ENCODE data around the gene CAPN2.

DNA sequence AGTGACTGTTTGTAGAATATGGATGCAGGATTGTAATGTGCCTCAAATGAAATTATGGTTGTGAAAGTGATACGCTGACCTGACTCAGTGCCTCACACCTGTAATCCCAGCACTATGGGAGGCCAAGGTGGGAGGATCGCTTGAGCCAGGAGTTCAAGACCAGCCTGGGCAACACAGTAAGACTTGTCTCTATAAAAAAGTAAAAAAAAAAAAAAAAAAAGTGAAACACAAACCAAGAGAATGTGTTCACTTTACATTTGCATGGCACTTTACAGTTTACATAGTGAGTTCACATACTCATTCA is 2.0 kb downstream of the CAPN2 start:
- TF ChIP-seq, protein P1, sequence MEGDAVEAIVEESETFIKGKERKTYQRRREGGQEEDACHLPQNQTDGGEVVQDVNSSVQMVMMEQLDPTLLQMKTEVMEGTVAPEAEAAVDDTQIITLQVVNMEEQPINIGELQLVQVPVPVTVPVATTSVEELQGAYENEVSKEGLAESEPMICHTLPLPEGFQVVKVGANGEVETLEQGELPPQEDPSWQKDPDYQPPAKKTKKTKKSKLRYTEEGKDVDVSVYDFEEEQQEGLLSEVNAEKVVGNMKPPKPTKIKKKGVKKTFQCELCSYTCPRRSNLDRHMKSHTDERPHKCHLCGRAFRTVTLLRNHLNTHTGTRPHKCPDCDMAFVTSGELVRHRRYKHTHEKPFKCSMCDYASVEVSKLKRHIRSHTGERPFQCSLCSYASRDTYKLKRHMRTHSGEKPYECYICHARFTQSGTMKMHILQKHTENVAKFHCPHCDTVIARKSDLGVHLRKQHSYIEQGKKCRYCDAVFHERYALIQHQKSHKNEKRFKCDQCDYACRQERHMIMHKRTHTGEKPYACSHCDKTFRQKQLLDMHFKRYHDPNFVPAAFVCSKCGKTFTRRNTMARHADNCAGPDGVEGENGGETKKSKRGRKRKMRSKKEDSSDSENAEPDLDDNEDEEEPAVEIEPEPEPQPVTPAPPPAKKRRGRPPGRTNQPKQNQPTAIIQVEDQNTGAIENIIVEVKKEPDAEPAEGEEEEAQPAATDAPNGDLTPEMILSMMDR (IDR thresholded peaks at IDR 0.05; ENCODE audit: insufficient read depth, low read depth, low read length): no peak
- TF ChIP-seq EZH2 (IDR thresholded peaks at IDR 0.05; ENCODE audit: insufficient read depth, low read length): no peak

Data from astrocyte (in vitro differentiated cells and primary cell).